ENCODE measurements around the gene CLMP.

The CLMP gene

GRCh38 chr11:123065621-123066020, 129.4 kb downstream of the CLMP start:
- no peak for DNase-seq (ENCODE audit: low read depth)
- no peak overlapping the region for H3K4me3 ChIP-seq (ENCODE audit: low read depth, low read length)
- TF ChIP-seq CTCF (IDR thresholded peaks at IDR 0.05; ENCODE audit: low read depth, low read length, missing control alignments), result no peak

- DNase-seq (ENCODE audit: low read depth), result no peak
- no peak for TF ChIP-seq CTCF (IDR thresholded peaks at IDR 0.05; ENCODE audit: low read depth, low read length, missing control alignments)
- H3K4me3 ChIP-seq (ENCODE audit: low read depth, low read length), result peak overlapping the region; percentile 88
These were observed 131.0 kb downstream of the CLMP start for GRCh38 chr11:123063826-123064657.

- DNase-seq (ENCODE audit: low read depth), result no peak
- TF ChIP-seq CTCF (IDR thresholded peaks at IDR 0.05; ENCODE audit: low read depth, low read length, missing control alignments), result no peak
- H3K4me3 ChIP-seq (ENCODE audit: low read depth, low read length), result peak overlapping the region; percentile 88
These were observed 131.9 kb downstream of the CLMP start for GRCh38 chr11:123062892-123063825.

GRCh38 chr11:123062158-123062891, 132.7 kb downstream of the CLMP start:
- no peak for TF ChIP-seq CTCF (IDR thresholded peaks at IDR 0.05; ENCODE audit: low read depth, low read length, missing control alignments)
- DNase-seq (ENCODE audit: low read depth), result peak; percentile 97
- H3K4me3 ChIP-seq (ENCODE audit: low read depth, low read length), result peak overlapping the region; percentile 88

GRCh38 chr11:123061403-123062157, 133.5 kb downstream of the CLMP start, which contains the start of gene HSPA8:
Gene HSPA8, minus strand, starts transcription at chr11:123062136. Its CDS starts 812 bp downstream, at chr11:123061324.
- peak within 1 kb of the TSS; percentile 88 for H3K4me3 ChIP-seq (ENCODE audit: low read depth, low read length)
- TF ChIP-seq CTCF (IDR thresholded peaks at IDR 0.05; ENCODE audit: low read depth, low read length, missing control alignments), result no peak
- no peak for DNase-seq (ENCODE audit: low read depth)
